GM23338 (cell line): ENCODE data around the gene FOXL1.
A peak's percentile ranks its signal among the peaks of the same experiment; 100 is the strongest.

ENCODE experiments used
- CREB1 ChIP-seq: fragments of 250-450 bp; sonication (Bioruptor Pico); IDR thresholded peaks from 2 replicates; pipeline ENCODE4 v1.5.0; 2020; ENCODE audit warnings: low read depth, mild to moderate bottlenecking, moderate library complexity
- EZH2 ChIP-seq: fragments of 200-600 bp; sonication (generic); IDR thresholded peaks from one replicate; pipeline ENCODE4 v1.8.0; 2017; ENCODE audit warnings: antibody characterized with exemption, mild to moderate bottlenecking, low read depth; ENCODE audit not compliant: unreplicated experiment
- EZH2phosphoT487 ChIP-seq: fragments of 200-600 bp; sonication (generic); IDR thresholded peaks from one replicate; pipeline ENCODE4 v1.8.1; 2018; ENCODE audit warnings: antibody characterized with exemption; ENCODE audit not compliant: unreplicated experiment
- JUNB ChIP-seq: IDR thresholded peaks from one replicate; pipeline ENCODE4 v1.6.1; 2016; ENCODE audit warnings: antibody characterized with exemption; ENCODE audit not compliant: unreplicated experiment
- NANOG ChIP-seq: IDR thresholded peaks from 2 replicates; pipeline ENCODE4 v1.6.1; 2016; ENCODE audit warnings: antibody characterized with exemption, borderline replicate concordance
- POLR2AphosphoS5 ChIP-seq: IDR thresholded peaks from 2 replicates; pipeline ENCODE4 v1.6.1; 2016; ENCODE audit warnings: antibody characterized with exemption, low read depth
- STAT1 ChIP-seq: IDR thresholded peaks from one replicate; pipeline ENCODE4 v1.6.1; 2016; ENCODE audit warnings: antibody characterized with exemption; ENCODE audit not compliant: unreplicated experiment
- ZNF114 ChIP-seq: fragments of 250-450 bp; sonication (Bioruptor Pico); IDR thresholded peaks from 2 replicates; pipeline ENCODE4 v1.5.0; 2020; ENCODE audit warnings: mild to moderate bottlenecking, moderate library complexity
- ZNF331 ChIP-seq: fragments of 250-450 bp; sonication (Bioruptor Pico); IDR thresholded peaks from 2 replicates; pipeline ENCODE4 v1.5.0; 2020; ENCODE audit warnings: low read depth, mild to moderate bottlenecking, moderate library complexity
- TF ChIP-seq, protein P1 (sequence below), 2 experiments: fragments of 200-600 bp in 1 of 2; sonication (generic) in 1 of 2; conservative IDR thresholded peaks; 2 replicates each; pipeline versions ENCODE4 v1.5.1 to v1.6.1; 2016 to 2017; ENCODE audit warnings: antibody characterized with exemption in 2 of 2, low read depth in 2 of 2, mild to moderate bottlenecking in 2 of 2, moderate library complexity in 1 of 2
- TF ChIP-seq, protein P2 (sequence below): IDR thresholded peaks from one replicate; pipeline ENCODE4 v1.6.1; 2018; ENCODE audit warnings: antibody characterized with exemption; ENCODE audit not compliant: unreplicated experiment
- TF ChIP-seq, protein P3 (sequence below): IDR thresholded peaks from 2 replicates; pipeline ENCODE4 v1.6.1; 2016; ENCODE audit warnings: antibody characterized with exemption
- TF ChIP-seq, protein P4 (sequence below): fragments of 250-450 bp; sonication (Bioruptor Pico); IDR thresholded peaks from 2 replicates; pipeline ENCODE4 v1.5.0; 2020; ENCODE audit warnings: mild to moderate bottlenecking, moderate library complexity

DNA sequence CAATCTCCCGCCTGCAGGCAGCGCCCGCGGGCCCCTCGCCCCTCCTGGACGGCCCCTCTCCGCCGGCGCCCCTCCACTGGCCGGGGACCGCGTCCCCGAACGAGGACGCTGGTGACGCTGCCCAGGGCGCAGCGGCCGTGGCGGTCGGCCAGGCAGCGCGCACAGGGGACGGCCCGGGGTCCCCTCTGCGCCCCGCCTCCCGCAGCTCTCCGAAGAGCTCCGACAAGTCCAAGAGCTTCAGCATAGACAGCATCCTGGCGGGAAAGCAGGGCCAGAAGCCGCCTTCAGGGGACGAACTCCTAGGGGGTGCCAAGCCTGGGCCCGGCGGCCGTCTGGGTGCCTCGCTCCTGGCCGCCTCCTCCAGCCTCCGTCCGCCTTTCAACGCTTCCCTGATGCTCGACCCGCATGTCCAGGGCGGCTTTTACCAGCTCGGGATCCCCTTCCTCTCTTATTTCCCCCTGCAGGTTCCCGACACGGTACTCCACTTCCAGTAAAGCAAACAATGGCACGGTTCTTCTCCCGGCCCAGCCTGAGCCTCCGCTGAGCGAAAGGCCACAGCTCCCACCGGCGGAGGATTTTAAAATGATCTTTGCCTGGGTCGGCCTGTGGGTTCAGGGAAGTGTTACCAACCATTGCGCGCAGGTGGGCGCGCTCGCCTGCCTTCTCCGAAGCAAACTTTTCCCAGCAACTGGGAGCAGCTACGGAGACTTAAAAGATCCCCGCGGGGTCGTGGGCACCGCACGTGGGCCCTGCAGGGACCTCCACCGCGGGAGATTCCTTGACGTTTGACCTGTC, 1.1 kb downstream of the FOXL1 start:
- TF ChIP-seq, protein P1, sequence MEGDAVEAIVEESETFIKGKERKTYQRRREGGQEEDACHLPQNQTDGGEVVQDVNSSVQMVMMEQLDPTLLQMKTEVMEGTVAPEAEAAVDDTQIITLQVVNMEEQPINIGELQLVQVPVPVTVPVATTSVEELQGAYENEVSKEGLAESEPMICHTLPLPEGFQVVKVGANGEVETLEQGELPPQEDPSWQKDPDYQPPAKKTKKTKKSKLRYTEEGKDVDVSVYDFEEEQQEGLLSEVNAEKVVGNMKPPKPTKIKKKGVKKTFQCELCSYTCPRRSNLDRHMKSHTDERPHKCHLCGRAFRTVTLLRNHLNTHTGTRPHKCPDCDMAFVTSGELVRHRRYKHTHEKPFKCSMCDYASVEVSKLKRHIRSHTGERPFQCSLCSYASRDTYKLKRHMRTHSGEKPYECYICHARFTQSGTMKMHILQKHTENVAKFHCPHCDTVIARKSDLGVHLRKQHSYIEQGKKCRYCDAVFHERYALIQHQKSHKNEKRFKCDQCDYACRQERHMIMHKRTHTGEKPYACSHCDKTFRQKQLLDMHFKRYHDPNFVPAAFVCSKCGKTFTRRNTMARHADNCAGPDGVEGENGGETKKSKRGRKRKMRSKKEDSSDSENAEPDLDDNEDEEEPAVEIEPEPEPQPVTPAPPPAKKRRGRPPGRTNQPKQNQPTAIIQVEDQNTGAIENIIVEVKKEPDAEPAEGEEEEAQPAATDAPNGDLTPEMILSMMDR (conservative IDR thresholded peaks at IDR 0.05; ENCODE audit: low read depth in 2 of 2) = no peak
- TF ChIP-seq, protein P2, sequence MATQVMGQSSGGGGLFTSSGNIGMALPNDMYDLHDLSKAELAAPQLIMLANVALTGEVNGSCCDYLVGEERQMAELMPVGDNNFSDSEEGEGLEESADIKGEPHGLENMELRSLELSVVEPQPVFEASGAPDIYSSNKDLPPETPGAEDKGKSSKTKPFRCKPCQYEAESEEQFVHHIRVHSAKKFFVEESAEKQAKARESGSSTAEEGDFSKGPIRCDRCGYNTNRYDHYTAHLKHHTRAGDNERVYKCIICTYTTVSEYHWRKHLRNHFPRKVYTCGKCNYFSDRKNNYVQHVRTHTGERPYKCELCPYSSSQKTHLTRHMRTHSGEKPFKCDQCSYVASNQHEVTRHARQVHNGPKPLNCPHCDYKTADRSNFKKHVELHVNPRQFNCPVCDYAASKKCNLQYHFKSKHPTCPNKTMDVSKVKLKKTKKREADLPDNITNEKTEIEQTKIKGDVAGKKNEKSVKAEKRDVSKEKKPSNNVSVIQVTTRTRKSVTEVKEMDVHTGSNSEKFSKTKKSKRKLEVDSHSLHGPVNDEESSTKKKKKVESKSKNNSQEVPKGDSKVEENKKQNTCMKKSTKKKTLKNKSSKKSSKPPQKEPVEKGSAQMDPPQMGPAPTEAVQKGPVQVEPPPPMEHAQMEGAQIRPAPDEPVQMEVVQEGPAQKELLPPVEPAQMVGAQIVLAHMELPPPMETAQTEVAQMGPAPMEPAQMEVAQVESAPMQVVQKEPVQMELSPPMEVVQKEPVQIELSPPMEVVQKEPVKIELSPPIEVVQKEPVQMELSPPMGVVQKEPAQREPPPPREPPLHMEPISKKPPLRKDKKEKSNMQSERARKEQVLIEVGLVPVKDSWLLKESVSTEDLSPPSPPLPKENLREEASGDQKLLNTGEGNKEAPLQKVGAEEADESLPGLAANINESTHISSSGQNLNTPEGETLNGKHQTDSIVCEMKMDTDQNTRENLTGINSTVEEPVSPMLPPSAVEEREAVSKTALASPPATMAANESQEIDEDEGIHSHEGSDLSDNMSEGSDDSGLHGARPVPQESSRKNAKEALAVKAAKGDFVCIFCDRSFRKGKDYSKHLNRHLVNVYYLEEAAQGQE = no peak
- TF ChIP-seq EZH2 (peak; percentile 98), POLR2AphosphoS5 (no peak), EZH2phosphoT487 (peak; percentile 68), NANOG (no peak), ZNF331 (CRISPR knock-in tag) (no peak), CREB1 (CRISPR knock-in tag) (no peak), STAT1 (no peak), ZNF114 (CRISPR knock-in tag) (no peak), JUNB (no peak)
- TF ChIP-seq, protein P3, sequence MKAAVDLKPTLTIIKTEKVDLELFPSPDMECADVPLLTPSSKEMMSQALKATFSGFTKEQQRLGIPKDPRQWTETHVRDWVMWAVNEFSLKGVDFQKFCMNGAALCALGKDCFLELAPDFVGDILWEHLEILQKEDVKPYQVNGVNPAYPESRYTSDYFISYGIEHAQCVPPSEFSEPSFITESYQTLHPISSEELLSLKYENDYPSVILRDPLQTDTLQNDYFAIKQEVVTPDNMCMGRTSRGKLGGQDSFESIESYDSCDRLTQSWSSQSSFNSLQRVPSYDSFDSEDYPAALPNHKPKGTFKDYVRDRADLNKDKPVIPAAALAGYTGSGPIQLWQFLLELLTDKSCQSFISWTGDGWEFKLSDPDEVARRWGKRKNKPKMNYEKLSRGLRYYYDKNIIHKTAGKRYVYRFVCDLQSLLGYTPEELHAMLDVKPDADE = no peak
- TF ChIP-seq, protein P4, sequence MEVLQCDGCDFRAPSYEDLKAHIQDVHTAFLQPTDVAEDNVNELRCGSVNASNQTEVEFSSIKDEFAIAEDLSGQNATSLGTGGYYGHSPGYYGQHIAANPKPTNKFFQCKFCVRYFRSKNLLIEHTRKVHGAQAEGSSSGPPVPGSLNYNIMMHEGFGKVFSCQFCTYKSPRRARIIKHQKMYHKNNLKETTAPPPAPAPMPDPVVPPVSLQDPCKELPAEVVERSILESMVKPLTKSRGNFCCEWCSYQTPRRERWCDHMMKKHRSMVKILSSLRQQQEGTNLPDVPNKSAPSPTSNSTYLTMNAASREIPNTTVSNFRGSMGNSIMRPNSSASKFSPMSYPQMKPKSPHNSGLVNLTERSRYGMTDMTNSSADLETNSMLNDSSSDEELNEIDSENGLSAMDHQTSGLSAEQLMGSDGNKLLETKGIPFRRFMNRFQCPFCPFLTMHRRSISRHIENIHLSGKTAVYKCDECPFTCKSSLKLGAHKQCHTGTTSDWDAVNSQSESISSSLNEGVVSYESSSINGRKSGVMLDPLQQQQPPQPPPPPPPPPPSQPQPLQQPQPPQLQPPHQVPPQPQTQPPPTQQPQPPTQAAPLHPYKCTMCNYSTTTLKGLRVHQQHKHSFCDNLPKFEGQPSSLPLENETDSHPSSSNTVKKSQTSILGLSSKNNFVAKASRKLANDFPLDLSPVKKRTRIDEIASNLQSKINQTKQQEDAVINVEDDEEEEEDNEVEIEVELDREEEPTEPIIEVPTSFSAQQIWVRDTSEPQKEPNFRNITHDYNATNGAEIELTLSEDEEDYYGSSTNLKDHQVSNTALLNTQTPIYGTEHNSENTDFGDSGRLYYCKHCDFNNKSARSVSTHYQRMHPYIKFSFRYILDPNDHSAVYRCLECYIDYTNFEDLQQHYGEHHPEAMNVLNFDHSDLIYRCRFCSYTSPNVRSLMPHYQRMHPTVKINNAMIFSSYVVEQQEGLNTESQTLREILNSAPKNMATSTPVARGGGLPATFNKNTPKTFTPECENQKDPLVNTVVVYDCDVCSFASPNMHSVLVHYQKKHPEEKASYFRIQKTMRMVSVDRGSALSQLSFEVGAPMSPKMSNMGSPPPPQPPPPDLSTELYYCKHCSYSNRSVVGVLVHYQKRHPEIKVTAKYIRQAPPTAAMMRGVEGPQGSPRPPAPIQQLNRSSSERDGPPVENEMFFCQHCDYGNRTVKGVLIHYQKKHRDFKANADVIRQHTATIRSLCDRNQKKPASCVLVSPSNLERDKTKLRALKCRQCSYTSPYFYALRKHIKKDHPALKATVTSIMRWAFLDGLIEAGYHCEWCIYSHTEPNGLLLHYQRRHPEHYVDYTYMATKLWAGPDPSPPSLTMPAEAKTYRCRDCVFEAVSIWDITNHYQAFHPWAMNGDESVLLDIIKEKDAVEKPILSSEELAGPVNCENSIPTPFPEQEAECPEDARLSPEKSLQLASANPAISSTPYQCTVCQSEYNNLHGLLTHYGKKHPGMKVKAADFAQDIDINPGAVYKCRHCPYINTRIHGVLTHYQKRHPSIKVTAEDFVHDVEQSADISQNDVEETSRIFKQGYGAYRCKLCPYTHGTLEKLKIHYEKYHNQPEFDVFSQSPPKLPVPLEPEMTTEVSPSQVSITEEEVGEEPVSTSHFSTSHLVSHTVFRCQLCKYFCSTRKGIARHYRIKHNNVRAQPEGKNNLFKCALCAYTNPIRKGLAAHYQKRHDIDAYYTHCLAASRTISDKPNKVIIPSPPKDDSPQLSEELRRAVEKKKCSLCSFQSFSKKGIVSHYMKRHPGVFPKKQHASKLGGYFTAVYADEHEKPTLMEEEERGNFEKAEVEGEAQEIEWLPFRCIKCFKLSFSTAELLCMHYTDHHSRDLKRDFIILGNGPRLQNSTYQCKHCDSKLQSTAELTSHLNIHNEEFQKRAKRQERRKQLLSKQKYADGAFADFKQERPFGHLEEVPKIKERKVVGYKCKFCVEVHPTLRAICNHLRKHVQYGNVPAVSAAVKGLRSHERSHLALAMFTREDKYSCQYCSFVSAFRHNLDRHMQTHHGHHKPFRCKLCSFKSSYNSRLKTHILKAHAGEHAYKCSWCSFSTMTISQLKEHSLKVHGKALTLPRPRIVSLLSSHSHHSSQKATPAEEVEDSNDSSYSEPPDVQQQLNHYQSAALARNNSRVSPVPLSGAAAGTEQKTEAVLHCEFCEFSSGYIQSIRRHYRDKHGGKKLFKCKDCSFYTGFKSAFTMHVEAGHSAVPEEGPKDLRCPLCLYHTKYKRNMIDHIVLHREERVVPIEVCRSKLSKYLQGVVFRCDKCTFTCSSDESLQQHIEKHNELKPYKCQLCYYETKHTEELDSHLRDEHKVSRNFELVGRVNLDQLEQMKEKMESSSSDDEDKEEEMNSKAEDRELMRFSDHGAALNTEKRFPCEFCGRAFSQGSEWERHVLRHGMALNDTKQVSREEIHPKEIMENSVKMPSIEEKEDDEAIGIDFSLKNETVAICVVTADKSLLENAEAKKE (CRISPR knock-in tag) = no peak
